ENCODE results near the gene FAM184B.

Gene FAM184B

GRCh38 chr4:17595471-17596005 lies 185.9 kb downstream of the FAM184B start:
- H3K9me3 ChIP-seq (ENCODE audit: control insufficient read depth in 2 of 2, low read length in 2 of 2) = no peaks in the 10 kb centered on the region
- no peak overlapping the region for H3K9ac ChIP-seq (ENCODE audit: low read depth in 1 of 2, low read length in 2 of 2)
- H3K4me1 ChIP-seq (ENCODE audit: control insufficient read depth in 2 of 2, insufficient read depth in 2 of 2, low read length in 2 of 2) = no peaks in the 10 kb centered on the region
- no peaks in the 10 kb centered on the region for H3K27me3 ChIP-seq (ENCODE audit: control insufficient read depth in 2 of 2, insufficient read depth in 2 of 2, low read length in 2 of 2)
- H3K27ac ChIP-seq (ENCODE audit: low read depth in 2 of 2, low read length in 2 of 2) = no peak overlapping the region
- peaks cover 41 to 58% of the 10 kb centered on the region in 2 donors for H3K36me3 ChIP-seq (ENCODE audit: control insufficient read depth in 2 of 2, insufficient read depth in 2 of 2, low read length in 2 of 2)
- no peak overlapping the region for H3K4me3 ChIP-seq (ENCODE audit: low read length in 2 of 2)

- Histone ChIP-seq H3K4me1 (ENCODE audit: control insufficient read depth in 2 of 2, insufficient read depth in 2 of 2, low read length in 2 of 2) (no peaks in the 10 kb centered on the region), H3K36me3 (ENCODE audit: control insufficient read depth in 2 of 2, insufficient read depth in 2 of 2, low read length in 2 of 2) (peaks cover 37 to 53% of the 10 kb centered on the region in 2 donors), H3K9me3 (ENCODE audit: control insufficient read depth in 2 of 2, low read length in 2 of 2) (no peaks in the 10 kb centered on the region), H3K9ac (ENCODE audit: low read depth in 1 of 2, low read length in 2 of 2) (no peak overlapping the region), H3K4me3 (ENCODE audit: low read length in 2 of 2) (no peak overlapping the region), H3K27me3 (ENCODE audit: control insufficient read depth in 2 of 2, insufficient read depth in 2 of 2, low read length in 2 of 2) (no peaks in the 10 kb centered on the region), H3K27ac (ENCODE audit: low read depth in 2 of 2, low read length in 2 of 2) (no peak overlapping the region)
These were observed 192.1 kb downstream of the FAM184B start for GRCh38 chr4:17589355-17589754.

- Histone ChIP-seq H3K4me3 (ENCODE audit: low read length in 2 of 2) (no peak overlapping the region), H3K36me3 (ENCODE audit: control insufficient read depth in 2 of 2, insufficient read depth in 2 of 2, low read length in 2 of 2) (peaks cover 50 to 62% of the 10 kb centered on the region in 2 donors), H3K9me3 (ENCODE audit: control insufficient read depth in 2 of 2, low read length in 2 of 2) (no peaks in the 10 kb centered on the region), H3K27ac (ENCODE audit: low read depth in 2 of 2, low read length in 2 of 2) (no peak overlapping the region), H3K4me1 (ENCODE audit: control insufficient read depth in 2 of 2, insufficient read depth in 2 of 2, low read length in 2 of 2) (no peaks in the 10 kb centered on the region), H3K27me3 (ENCODE audit: control insufficient read depth in 2 of 2, insufficient read depth in 2 of 2, low read length in 2 of 2) (no peaks in the 10 kb centered on the region), H3K9ac (ENCODE audit: low read depth in 1 of 2, low read length in 2 of 2) (no peak overlapping the region)
These were observed 194.2 kb downstream of the FAM184B start for GRCh38 chr4:17587094-17587822.

GRCh38 chr4:17584521-17585213 lies 196.8 kb downstream of the FAM184B start:
- Histone ChIP-seq H3K9ac (ENCODE audit: low read depth in 1 of 2, low read length in 2 of 2) (no peak overlapping the region), H3K4me1 (ENCODE audit: control insufficient read depth in 2 of 2, insufficient read depth in 2 of 2, low read length in 2 of 2) (peaks cover 0 to under 1% of the 10 kb centered on the region in 2 donors), H3K27ac (ENCODE audit: low read depth in 2 of 2, low read length in 2 of 2) (no peak overlapping the region), H3K4me3 (ENCODE audit: low read length in 2 of 2) (no peak overlapping the region), H3K36me3 (ENCODE audit: control insufficient read depth in 2 of 2, insufficient read depth in 2 of 2, low read length in 2 of 2) (peaks cover 48 to 64% of the 10 kb centered on the region in 2 donors), H3K27me3 (ENCODE audit: control insufficient read depth in 2 of 2, insufficient read depth in 2 of 2, low read length in 2 of 2) (no peaks in the 10 kb centered on the region), H3K9me3 (ENCODE audit: control insufficient read depth in 2 of 2, low read length in 2 of 2) (no peaks in the 10 kb centered on the region)

- Histone ChIP-seq H3K4me1 (ENCODE audit: control insufficient read depth in 2 of 2, insufficient read depth in 2 of 2, low read length in 2 of 2) (peaks cover 3 to 7% of the 10 kb centered on the region in 2 donors), H3K4me3 (ENCODE audit: low read length in 2 of 2) (no peak overlapping the region), H3K9ac (ENCODE audit: low read depth in 1 of 2, low read length in 2 of 2) (no peak overlapping the region), H3K27me3 (ENCODE audit: control insufficient read depth in 2 of 2, insufficient read depth in 2 of 2, low read length in 2 of 2) (no peaks in the 10 kb centered on the region), H3K36me3 (ENCODE audit: control insufficient read depth in 2 of 2, insufficient read depth in 2 of 2, low read length in 2 of 2) (peaks cover 43 to 59% of the 10 kb centered on the region in 2 donors), H3K27ac (ENCODE audit: low read depth in 2 of 2, low read length in 2 of 2) (no peak overlapping the region), H3K9me3 (ENCODE audit: control insufficient read depth in 2 of 2, low read length in 2 of 2) (no peaks in the 10 kb centered on the region)
These were observed 197.5 kb downstream of the FAM184B start for GRCh38 chr4:17583941-17584340.

- Histone ChIP-seq H3K4me3 (ENCODE audit: low read length in 2 of 2) (no peak overlapping the region), H3K36me3 (ENCODE audit: control insufficient read depth in 2 of 2, insufficient read depth in 2 of 2, low read length in 2 of 2) (peaks cover 39 to 55% of the 10 kb centered on the region in 2 donors), H3K27me3 (ENCODE audit: control insufficient read depth in 2 of 2, insufficient read depth in 2 of 2, low read length in 2 of 2) (no peaks in the 10 kb centered on the region), H3K27ac (ENCODE audit: low read depth in 2 of 2, low read length in 2 of 2) (no peak overlapping the region), H3K9ac (ENCODE audit: low read depth in 1 of 2, low read length in 2 of 2) (no peak overlapping the region), H3K9me3 (ENCODE audit: control insufficient read depth in 2 of 2, low read length in 2 of 2) (no peaks in the 10 kb centered on the region), H3K4me1 (ENCODE audit: control insufficient read depth in 2 of 2, insufficient read depth in 2 of 2, low read length in 2 of 2) (peaks cover 10 to 12% of the 10 kb centered on the region in 2 donors)
These were observed 198.1 kb downstream of the FAM184B start for GRCh38 chr4:17583276-17583675.

GRCh38 chr4:17580969-17581368 lies 200.5 kb downstream of the FAM184B start:
- peaks cover 36 to 43% of the 10 kb centered on the region in 2 donors for H3K36me3 ChIP-seq (ENCODE audit: control insufficient read depth in 2 of 2, insufficient read depth in 2 of 2, low read length in 2 of 2)
- no peak overlapping the region for H3K4me3 ChIP-seq (ENCODE audit: low read length in 2 of 2)
- H3K27ac ChIP-seq (ENCODE audit: low read depth in 2 of 2, low read length in 2 of 2) = no peak overlapping the region
- no peak overlapping the region for H3K9ac ChIP-seq (ENCODE audit: low read depth in 1 of 2, low read length in 2 of 2)
- no peaks in the 10 kb centered on the region for H3K9me3 ChIP-seq (ENCODE audit: control insufficient read depth in 2 of 2, low read length in 2 of 2)
- H3K27me3 ChIP-seq (ENCODE audit: control insufficient read depth in 2 of 2, insufficient read depth in 2 of 2, low read length in 2 of 2) = no peaks in the 10 kb centered on the region
- H3K4me1 ChIP-seq (ENCODE audit: control insufficient read depth in 2 of 2, insufficient read depth in 2 of 2, low read length in 2 of 2) = peaks cover 18 to 19% of the 10 kb centered on the region in 2 donors

All from mucosa of rectum (tissue), 2 donors.